Activated CD4-positive, alpha-beta T cell treated with anti-CD3 and anti-CD28 coated beads for 4 hours (primary cell): ENCODE measurements around the gene VMAC.
"Not testable (repeated sequence)": the region's sequence is repeated elsewhere in the genome, so short reads cannot be mapped to it uniquely, and the experiment has no call there.

Source experiments
- DNase-seq, 2 donors: peaks; one replicate each; pipeline ENCODE4 v3.0.0-alpha.2; 2020

The VMAC gene

GRCh38 chr19:5884065-5884811, 20.4 kb upstream of the VMAC start:
- DNase-seq: not testable (repeated sequence)

GRCh38 chr19:5889288-5889971, 15.2 kb upstream of the VMAC start:
- DNase-seq: no peak

GRCh38 chr19:5890099-5890498, 14.6 kb upstream of the VMAC start:
- no peak for DNase-seq

- no peak for DNase-seq
Observed at GRCh38 chr19:5891572-5891937, 13.1 kb upstream of the VMAC start.

- no peak for DNase-seq
Observed at GRCh38 chr19:5891938-5892771, 12.5 kb upstream of the VMAC start.

GRCh38 chr19:5892772-5893275, 11.8 kb upstream of the VMAC start:
- no peak for DNase-seq

GRCh38 chr19:5893296-5893903, 11.3 kb upstream of the VMAC start:
- DNase-seq: no peak

- DNase-seq: no peak
Observed at GRCh38 chr19:5893907-5894703, 10.6 kb upstream of the VMAC start.

- no peak for DNase-seq
Observed at GRCh38 chr19:5894704-5895349, 9.8 kb upstream of the VMAC start.

- DNase-seq: no peak
Observed at GRCh38 chr19:5895409-5895808, 9.3 kb upstream of the VMAC start.

GRCh38 chr19:5895890-5896289, 8.8 kb upstream of the VMAC start:
- DNase-seq: no peak

GRCh38 chr19:5896365-5897076, 8.2 kb upstream of the VMAC start:
- no peak for DNase-seq

- no peak for DNase-seq
Observed at GRCh38 chr19:5897189-5897969, 7.3 kb upstream of the VMAC start.

GRCh38 chr19:5899728-5900526, 4.7 kb upstream of the VMAC start:
- DNase-seq: no peak

GRCh38 chr19:5900976-5901375, 3.7 kb upstream of the VMAC start:
- DNase-seq: no peak

GRCh38 chr19:5903056-5903623, 1.5 kb upstream of the VMAC start:
- peak in 1 of 2 donors; percentile 15 for DNase-seq

- peak; percentile 97 to 98 for DNase-seq
Observed at GRCh38 chr19:5903624-5904351, 884 bp upstream of the VMAC start, which contains the start of gene NDUFA11. Gene NDUFA11 (minus strand): TSS chr19:5903790. CDS start chr19:5903708, 82 bp downstream.
